ENCODE results near the gene TRIM52. TPM values are rescaled to one million over a fixed set of nuclear protein-coding genes. Genes with fewer than 3 reads are reported as not detected.

TRIM52 gene
- total and polyA plus RNA-seq, 9 of the 15 experiments (the other 6 are each of a cell fraction or from before 2014, with no cell fraction given): 3.3 to 21.9 (median 13.5) TPM

DNA sequence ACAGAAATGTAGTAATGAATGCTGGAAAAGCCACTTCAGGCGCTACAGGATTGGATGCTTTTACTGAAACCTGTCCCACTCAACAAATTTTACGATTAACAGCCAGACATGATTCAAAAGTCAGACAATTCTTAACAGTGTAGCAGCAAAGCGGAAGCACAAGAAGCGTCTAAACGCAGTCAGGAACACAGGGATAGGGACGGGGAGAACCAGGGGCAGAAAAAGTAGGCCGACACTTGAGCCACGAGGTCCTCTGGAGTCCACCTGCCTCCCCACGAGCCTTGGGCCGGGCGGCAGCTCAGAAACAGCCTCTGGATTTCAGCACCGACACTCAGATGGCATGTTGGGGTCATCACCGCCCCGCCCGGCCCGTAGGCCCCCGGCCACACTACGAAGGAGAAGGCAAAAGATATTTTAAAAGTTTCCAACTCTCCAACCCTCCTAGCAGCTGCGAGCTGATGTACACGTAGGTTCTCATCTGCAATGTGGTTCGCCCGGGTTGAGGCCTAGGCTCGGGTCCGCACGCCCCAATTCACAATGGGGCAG lies 17.9 kb downstream of the TRIM52 start (continued):
- TF ChIP-seq JUN (IDR thresholded peaks at IDR 0.05; ENCODE audit: borderline replicate concordance, low read depth, low read length) (no peak), JUN (CRISPR knock-in tag; IDR thresholded peaks at IDR 0.05; ENCODE audit: borderline replicate concordance) (peak; percentile 61; the same call in 1 of the 2 replicates), ESRRA (IDR thresholded peaks at IDR 0.05; ENCODE audit: borderline replicate concordance, low read depth) (no peak), HOXB6 (CRISPR knock-in tag; IDR thresholded peaks at IDR 0.05; ENCODE audit: borderline replicate concordance) (no peak), ZNF436 (CRISPR knock-in tag; IDR thresholded peaks at IDR 0.05) (no peak), NFATC3 (IDR thresholded peaks at IDR 0.05) (no peak), SPI1 (IDR thresholded peaks at IDR 0.05; ENCODE audit: borderline replicate concordance, low read depth, low read length) (no peak), NFYB (IDR thresholded peaks at IDR 0.05; ENCODE audit: extremely low read depth, insufficient read length) (no peak), ZNF347 (CRISPR knock-in tag; IDR thresholded peaks at IDR 0.05; ENCODE audit: low read depth) (no peak), YBX1 (IDR thresholded peaks at IDR 0.05) (no peak), KDM4B (IDR thresholded peaks at IDR 0.05; ENCODE audit: borderline replicate concordance in 2 of 2, low read depth in 1 of 2) (0 out of 4 replicates have a peak, but pooled peaks of 1 of the 2 experiments have one; percentile 2), PRMT5 (CRISPR knock-in tag; IDR thresholded peaks at IDR 0.05) (0 out of 2 replicates have a peak, but pooled peaks have one; percentile 23), NUFIP1 (IDR thresholded peaks at IDR 0.05; ENCODE audit: partially characterized antibody) (no peak), MED1 (CRISPR knock-in tag; IDR thresholded peaks at IDR 0.05; ENCODE audit: borderline replicate concordance) (0 out of 2 replicates have a peak, but pooled peaks have one; percentile 45), KAT2B (IDR thresholded peaks at IDR 0.05; ENCODE audit: low read depth, low read length) (no peak), ZFP1 (CRISPR knock-in tag; IDR thresholded peaks at IDR 0.05) (no peak), POLR2H (tag; IDR thresholded peaks at IDR 0.05; ENCODE audit: low read depth) (no peak), FOXM1 (IDR thresholded peaks at IDR 0.05; ENCODE audit: low read depth) (no peak), FOXM1 (CRISPR knock-in tag; IDR thresholded peaks at IDR 0.05; ENCODE audit: low read depth) (no peak), ZNF586 (CRISPR knock-in tag; conservative IDR thresholded peaks at IDR 0.05) (no peak), NCOA6 (IDR thresholded peaks at IDR 0.05) (no peak), MEF2D (tag; conservative IDR thresholded peaks at IDR 0.05; ENCODE audit: low read depth) (no peak), SIN3A (IDR thresholded peaks at IDR 0.05; ENCODE audit: borderline replicate concordance in 2 of 2, control insufficient read depth in 1 of 2, low read depth in 2 of 2, low read length in 2 of 2) (no peak), CHD2 (IDR thresholded peaks at IDR 0.05; ENCODE audit: low read depth, low read length) (no peak), SRSF9 (IDR thresholded peaks at IDR 0.05; ENCODE audit: borderline replicate concordance, low read depth, low read length) (no peak), HLTF (IDR thresholded peaks at IDR 0.05) (no peak)
- TF ChIP-seq, protein P1, sequence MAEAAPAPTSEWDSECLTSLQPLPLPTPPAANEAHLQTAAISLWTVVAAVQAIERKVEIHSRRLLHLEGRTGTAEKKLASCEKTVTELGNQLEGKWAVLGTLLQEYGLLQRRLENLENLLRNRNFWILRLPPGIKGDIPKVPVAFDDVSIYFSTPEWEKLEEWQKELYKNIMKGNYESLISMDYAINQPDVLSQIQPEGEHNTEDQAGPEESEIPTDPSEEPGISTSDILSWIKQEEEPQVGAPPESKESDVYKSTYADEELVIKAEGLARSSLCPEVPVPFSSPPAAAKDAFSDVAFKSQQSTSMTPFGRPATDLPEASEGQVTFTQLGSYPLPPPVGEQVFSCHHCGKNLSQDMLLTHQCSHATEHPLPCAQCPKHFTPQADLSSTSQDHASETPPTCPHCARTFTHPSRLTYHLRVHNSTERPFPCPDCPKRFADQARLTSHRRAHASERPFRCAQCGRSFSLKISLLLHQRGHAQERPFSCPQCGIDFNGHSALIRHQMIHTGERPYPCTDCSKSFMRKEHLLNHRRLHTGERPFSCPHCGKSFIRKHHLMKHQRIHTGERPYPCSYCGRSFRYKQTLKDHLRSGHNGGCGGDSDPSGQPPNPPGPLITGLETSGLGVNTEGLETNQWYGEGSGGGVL (CRISPR knock-in tag; IDR thresholded peaks at IDR 0.05): no peak
- TF ChIP-seq, protein P2, sequence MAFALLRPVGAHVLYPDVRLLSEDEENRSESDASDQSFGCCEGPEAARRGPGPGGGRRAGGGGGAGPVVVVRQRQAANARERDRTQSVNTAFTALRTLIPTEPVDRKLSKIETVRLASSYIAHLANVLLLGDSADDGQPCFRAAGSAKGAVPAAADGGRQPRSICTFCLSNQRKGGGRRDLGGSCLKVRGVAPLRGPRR (CRISPR knock-in tag; IDR thresholded peaks at IDR 0.05): no peak
